ENCODE measurements around the gene FNDC3B. TPM values are rescaled to one million over a fixed set of nuclear protein-coding genes. Genes with fewer than 3 reads are reported as not detected.
"Not testable (repeated sequence)": the region's sequence is repeated elsewhere in the genome, so short reads cannot be mapped to it uniquely, and the experiment has no call there.

Gene FNDC3B
- total RNA-seq, result 10 to 100 TPM; 13.4 to 15.3 TPM

- H3K4me3 Mint-ChIP-seq, result peak within 1 kb of the TSS; percentile 95
- ChIA-PET POLR2A (interaction anchor here (0.5 to 1.0 kb wide), 4 partner anchors 68 to 1960 kb away, joined by 3 read pairs; no protein-coding TSS in a partner anchor), CTCF (no interaction called here)
- peaks cover 20% of the 10 kb centered on the region for H3K4me1 Mint-ChIP-seq
- H3K9me3 Mint-ChIP-seq, result peaks cover 5% of the 10 kb centered on the region
- H3K27ac Mint-ChIP-seq, result peak within 1 kb of the TSS; percentile 90
- H3K27me3 Mint-ChIP-seq, result peaks cover 4% of the 10 kb centered on the region
- peaks cover 3% of the 10 kb centered on the region for H3K36me3 Mint-ChIP-seq (ENCODE audit: low read depth)
- peak; percentile 92 for DNase-seq
Measured at GRCh38 chr3:172039436-172040077, at the start of gene FNDC3B. Gene FNDC3B (plus strand): TSS chr3:172039578. CDS start chr3:172112480, 72,902 bp downstream.

- H3K9me3 Mint-ChIP-seq; H3K36me3 Mint-ChIP-seq (ENCODE audit: low read depth); DNase-seq; POLR2A ChIA-PET; H3K4me3 Mint-ChIP-seq; H3K27ac Mint-ChIP-seq; CTCF ChIA-PET; H3K4me1 Mint-ChIP-seq; H3K27me3 Mint-ChIP-seq: not testable (repeated sequence)
Measured at GRCh38 chr3:171990239-171990638, 49.1 kb upstream of the FNDC3B start.

GRCh38 chr3:171991166-171991565 is 48.2 kb upstream of the FNDC3B start:
- H3K4me1 Mint-ChIP-seq, result peaks cover 5% of the 10 kb centered on the region
- ChIA-PET POLR2A (no interaction called here), CTCF (no interaction called here)
- H3K4me3 Mint-ChIP-seq, result no peak overlapping the region
- H3K9me3 Mint-ChIP-seq, result no peaks in the 10 kb centered on the region
- H3K36me3 Mint-ChIP-seq (ENCODE audit: low read depth), result peaks cover 2% of the 10 kb centered on the region
- no peak overlapping the region for H3K27ac Mint-ChIP-seq
- peaks cover 2% of the 10 kb centered on the region for H3K27me3 Mint-ChIP-seq
- no peak for DNase-seq

- ChIA-PET CTCF (interaction anchor here (0.6 to 0.8 kb wide), 3 partner anchors 9 to 271 kb away, joined by 3 read pairs; no protein-coding TSS in a partner anchor), POLR2A (no interaction called here)
- Mint-ChIP-seq H3K27me3 (no peaks in the 10 kb centered on the region), H3K9me3 (peaks cover 13% of the 10 kb centered on the region), H3K36me3 (ENCODE audit: low read depth) (peaks cover 6% of the 10 kb centered on the region), H3K4me3 (no peak overlapping the region), H3K27ac (no peak overlapping the region), H3K4me1 (peaks cover 10% of the 10 kb centered on the region)
- DNase-seq, result no peak
Measured at GRCh38 chr3:171994646-171995428, 44.5 kb upstream of the FNDC3B start.

- Mint-ChIP-seq H3K4me1 (peaks cover 10% of the 10 kb centered on the region), H3K36me3 (ENCODE audit: low read depth) (peaks cover 6% of the 10 kb centered on the region), H3K9me3 (peaks cover 13% of the 10 kb centered on the region), H3K27ac (no peak overlapping the region), H3K27me3 (no peaks in the 10 kb centered on the region), H3K4me3 (no peak overlapping the region)
- POLR2A ChIA-PET, result no interaction called here
- CTCF ChIA-PET, result no interaction called here
- no peak for DNase-seq
Measured at GRCh38 chr3:171995486-171995885, 43.9 kb upstream of the FNDC3B start.

- peaks cover 6% of the 10 kb centered on the region for H3K36me3 Mint-ChIP-seq (ENCODE audit: low read depth)
- peaks cover 13% of the 10 kb centered on the region for H3K9me3 Mint-ChIP-seq
- ChIA-PET POLR2A (no interaction called here), CTCF (no interaction called here)
- no peak for DNase-seq
- no peaks in the 10 kb centered on the region for H3K27me3 Mint-ChIP-seq
- no peak overlapping the region for H3K27ac Mint-ChIP-seq
- H3K4me3 Mint-ChIP-seq, result no peak overlapping the region
- peaks cover 10% of the 10 kb centered on the region for H3K4me1 Mint-ChIP-seq
Measured at GRCh38 chr3:171996178-171996817, 43.1 kb upstream of the FNDC3B start.

GRCh38 chr3:171998731-171999130 is 40.6 kb upstream of the FNDC3B start:
- DNase-seq; H3K36me3 Mint-ChIP-seq (ENCODE audit: low read depth); POLR2A ChIA-PET; CTCF ChIA-PET; H3K27ac Mint-ChIP-seq; H3K4me3 Mint-ChIP-seq; H3K27me3 Mint-ChIP-seq; H3K4me1 Mint-ChIP-seq: not testable (repeated sequence)
- H3K9me3 Mint-ChIP-seq, result peaks cover 15% of the 10 kb centered on the region

- POLR2A ChIA-PET; DNase-seq; H3K27me3 Mint-ChIP-seq; H3K4me3 Mint-ChIP-seq; H3K27ac Mint-ChIP-seq; CTCF ChIA-PET; H3K4me1 Mint-ChIP-seq; H3K36me3 Mint-ChIP-seq (ENCODE audit: low read depth): not testable (repeated sequence)
- peaks cover 12% of the 10 kb centered on the region for H3K9me3 Mint-ChIP-seq
Measured at GRCh38 chr3:172001616-172002015, 37.8 kb upstream of the FNDC3B start.

GRCh38 chr3:172002512-172003078 is 36.8 kb upstream of the FNDC3B start:
- ChIA-PET POLR2A (no interaction called here), CTCF (no interaction called here)
- Mint-ChIP-seq H3K27me3 (peaks cover 2% of the 10 kb centered on the region), H3K4me1 (no peaks in the 10 kb centered on the region), H3K9me3 (peaks cover 11% of the 10 kb centered on the region), H3K36me3 (ENCODE audit: low read depth) (no peaks in the 10 kb centered on the region), H3K4me3 (no peak overlapping the region), H3K27ac (no peak overlapping the region)
- DNase-seq, result no peak

GRCh38 chr3:172003146-172003545 is 36.2 kb upstream of the FNDC3B start:
- ChIA-PET POLR2A (no interaction called here), CTCF (no interaction called here)
- no peak for DNase-seq
- Mint-ChIP-seq H3K27ac (no peak overlapping the region), H3K9me3 (peaks cover 9% of the 10 kb centered on the region), H3K4me3 (no peak overlapping the region), H3K4me1 (no peaks in the 10 kb centered on the region), H3K27me3 (peaks cover 2% of the 10 kb centered on the region), H3K36me3 (ENCODE audit: low read depth) (no peaks in the 10 kb centered on the region)

GRCh38 chr3:172007065-172007370 is 32.4 kb upstream of the FNDC3B start:
- no peak overlapping the region for H3K4me3 Mint-ChIP-seq
- H3K9me3 Mint-ChIP-seq, result no peaks in the 10 kb centered on the region
- ChIA-PET POLR2A (no interaction called here), CTCF (no interaction called here)
- H3K36me3 Mint-ChIP-seq (ENCODE audit: low read depth), result no peaks in the 10 kb centered on the region
- no peaks in the 10 kb centered on the region for H3K27me3 Mint-ChIP-seq
- no peaks in the 10 kb centered on the region for H3K4me1 Mint-ChIP-seq
- H3K27ac Mint-ChIP-seq, result no peak overlapping the region
- DNase-seq, result no peak

- no peak overlapping the region for H3K4me3 Mint-ChIP-seq
- POLR2A ChIA-PET, result no interaction called here
- CTCF ChIA-PET, result interaction anchor here (1.0 kb wide), 1 partner anchor 10 kb away, joined by 3 read pairs; no protein-coding TSS in a partner anchor
- no peaks in the 10 kb centered on the region for H3K9me3 Mint-ChIP-seq
- H3K27ac Mint-ChIP-seq, result no peak overlapping the region
- no peaks in the 10 kb centered on the region for H3K4me1 Mint-ChIP-seq
- H3K36me3 Mint-ChIP-seq (ENCODE audit: low read depth), result no peaks in the 10 kb centered on the region
- DNase-seq, result no peak
- H3K27me3 Mint-ChIP-seq, result no peaks in the 10 kb centered on the region
Measured at GRCh38 chr3:172009803-172010202, 29.6 kb upstream of the FNDC3B start.

GRCh38 chr3:172012775-172013174 is 26.6 kb upstream of the FNDC3B start:
- ChIA-PET CTCF (interaction anchor here (0.8 kb wide), 1 partner anchor 23 kb away, joined by 3 read pairs; no protein-coding TSS in a partner anchor), POLR2A (no interaction called here)
- Mint-ChIP-seq H3K27ac (no peak overlapping the region), H3K9me3 (no peaks in the 10 kb centered on the region), H3K36me3 (ENCODE audit: low read depth) (no peaks in the 10 kb centered on the region), H3K27me3 (peaks cover 2% of the 10 kb centered on the region), H3K4me1 (no peaks in the 10 kb centered on the region), H3K4me3 (no peak overlapping the region)
- no peak for DNase-seq
